ENCODE data around the gene DYNC1I1.

DNA sequence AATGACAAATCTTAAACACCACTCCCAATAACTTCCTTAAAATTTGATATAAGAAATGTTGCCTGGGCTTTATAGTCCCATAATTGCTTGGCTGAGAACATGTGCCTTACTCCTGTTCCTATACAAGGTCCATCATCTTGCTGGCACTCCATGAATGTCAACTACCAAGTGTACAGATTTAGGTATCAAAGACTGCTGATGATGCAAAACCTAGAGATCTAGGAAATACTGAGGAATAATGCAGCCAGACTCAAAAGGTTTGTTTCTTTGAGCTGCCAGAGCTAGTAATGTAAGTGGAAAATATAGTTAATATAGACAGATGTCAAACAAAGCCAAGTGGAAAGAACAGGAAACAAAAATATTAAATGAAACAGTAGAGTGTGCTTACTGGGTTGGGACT is 121.1 kb downstream of the DYNC1I1 start:
- TF ChIP-seq, protein P1, sequence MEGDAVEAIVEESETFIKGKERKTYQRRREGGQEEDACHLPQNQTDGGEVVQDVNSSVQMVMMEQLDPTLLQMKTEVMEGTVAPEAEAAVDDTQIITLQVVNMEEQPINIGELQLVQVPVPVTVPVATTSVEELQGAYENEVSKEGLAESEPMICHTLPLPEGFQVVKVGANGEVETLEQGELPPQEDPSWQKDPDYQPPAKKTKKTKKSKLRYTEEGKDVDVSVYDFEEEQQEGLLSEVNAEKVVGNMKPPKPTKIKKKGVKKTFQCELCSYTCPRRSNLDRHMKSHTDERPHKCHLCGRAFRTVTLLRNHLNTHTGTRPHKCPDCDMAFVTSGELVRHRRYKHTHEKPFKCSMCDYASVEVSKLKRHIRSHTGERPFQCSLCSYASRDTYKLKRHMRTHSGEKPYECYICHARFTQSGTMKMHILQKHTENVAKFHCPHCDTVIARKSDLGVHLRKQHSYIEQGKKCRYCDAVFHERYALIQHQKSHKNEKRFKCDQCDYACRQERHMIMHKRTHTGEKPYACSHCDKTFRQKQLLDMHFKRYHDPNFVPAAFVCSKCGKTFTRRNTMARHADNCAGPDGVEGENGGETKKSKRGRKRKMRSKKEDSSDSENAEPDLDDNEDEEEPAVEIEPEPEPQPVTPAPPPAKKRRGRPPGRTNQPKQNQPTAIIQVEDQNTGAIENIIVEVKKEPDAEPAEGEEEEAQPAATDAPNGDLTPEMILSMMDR (conservative IDR thresholded peaks at IDR 0.05 in 1 of 2, IDR thresholded peaks at IDR 0.05 in 1 of 2; ENCODE audit: extremely low read depth in 1 of 2, insufficient read depth in 1 of 2, low read depth in 1 of 2, low read length in 2 of 2), result no peak
- no peak for TF ChIP-seq EZH2 (IDR thresholded peaks at IDR 0.05; ENCODE audit: borderline replicate concordance, low read length)

Measured in mammary epithelial cell (primary cell).